Breast epithelium (tissue), 4 donors: ENCODE results near the gene CTSO. TPM values are rescaled to one million over a fixed set of nuclear protein-coding genes. Genes with fewer than 3 reads are reported as not detected.

Experiments used
- DNase-seq, 2 donors: peaks; one replicate each; pipeline ENCODE4 v3.0.0-alpha.2; 2019; ENCODE audit warnings: low spot score in 2 of 2
- H3K27ac ChIP-seq, 2 donors: fragments of 200-600 bp; sonication (generic) in 1 of 2; one replicate each; pipeline ENCODE4 v1.5.1; 2016 to 2019; ENCODE audit warnings: mild to moderate bottlenecking in 1 of 2
- H3K27me3 ChIP-seq, 2 donors: fragments of 200-600 bp; sonication (generic) in 1 of 2; one replicate each; pipeline versions ENCODE4 v1.5.1 to v1.6.0; 2017 to 2019; ENCODE audit warnings: control low read depth in 1 of 2, mild to moderate bottlenecking in 1 of 2
- H3K36me3 ChIP-seq: fragments of 200-600 bp; one replicate; pipeline ENCODE4 v1.5.1; 2019
- H3K4me1 ChIP-seq, 2 donors: fragments of 200-600 bp; sonication (generic); one replicate each; pipeline ENCODE4 v1.5.1; 2016 to 2019; ENCODE audit warnings: control low read depth in 1 of 2
- H3K4me3 ChIP-seq, 3 donors: fragments of 200-600 bp; sonication (generic); 1 replicate in 2 of 3; 2 replicates in 1 of 3; pipeline ENCODE4 v1.5.1; 2016 to 2019; ENCODE audit warnings: mild to moderate bottlenecking in 3 of 3, moderate library complexity in 2 of 3
- H3K9me3 ChIP-seq, 2 donors: fragments of 200-600 bp; sonication (generic) in 1 of 2; one replicate each; pipeline ENCODE4 v1.5.1; 2016 to 2019; ENCODE audit warnings: control low read depth in 1 of 2
- POLR2A ChIP-seq: fragments of 450-650 bp; IDR thresholded peaks from one replicate; pipeline ENCODE4 v1.6.1; 2016; ENCODE audit warnings: antibody characterized with exemption, mild to moderate bottlenecking, moderate library complexity
- POLR2AphosphoS5 ChIP-seq, 3 donors: sonication (generic); formaldehyde crosslinking; IDR thresholded peaks; one replicate each; pipeline ENCODE4 v1.6.1; 2017; ENCODE audit warnings: antibody characterized with exemption in 3 of 3
- intact Hi-C: fragments of 100-400 bp; cut with DNase I; formaldehyde crosslinking; loops from one replicate; pipeline ENCODE4 v1.15.1; 2023; ENCODE audit warnings: low total_unique reads
- total RNA-seq, 3 donors: library from RNA; depleted of rRNA; stranded (reverse); fragments of >200 nt; gene quantifications; one replicate each; pipeline ENCODE4 v1.1.0, GENCODE V29; 2016
- TF ChIP-seq, protein P1 (sequence below), 3 donors: fragments of 450-650 bp; IDR thresholded peaks; one replicate each; pipeline ENCODE4 v1.5.1; 2016 to 2017; ENCODE audit warnings: antibody characterized with exemption in 3 of 3, mild to moderate bottlenecking in 3 of 3, moderate library complexity in 3 of 3

CTSO gene
- total RNA-seq, 3 donors from 2014 or later: 19.4 to 37.5 (median 20.0) TPM

DNA sequence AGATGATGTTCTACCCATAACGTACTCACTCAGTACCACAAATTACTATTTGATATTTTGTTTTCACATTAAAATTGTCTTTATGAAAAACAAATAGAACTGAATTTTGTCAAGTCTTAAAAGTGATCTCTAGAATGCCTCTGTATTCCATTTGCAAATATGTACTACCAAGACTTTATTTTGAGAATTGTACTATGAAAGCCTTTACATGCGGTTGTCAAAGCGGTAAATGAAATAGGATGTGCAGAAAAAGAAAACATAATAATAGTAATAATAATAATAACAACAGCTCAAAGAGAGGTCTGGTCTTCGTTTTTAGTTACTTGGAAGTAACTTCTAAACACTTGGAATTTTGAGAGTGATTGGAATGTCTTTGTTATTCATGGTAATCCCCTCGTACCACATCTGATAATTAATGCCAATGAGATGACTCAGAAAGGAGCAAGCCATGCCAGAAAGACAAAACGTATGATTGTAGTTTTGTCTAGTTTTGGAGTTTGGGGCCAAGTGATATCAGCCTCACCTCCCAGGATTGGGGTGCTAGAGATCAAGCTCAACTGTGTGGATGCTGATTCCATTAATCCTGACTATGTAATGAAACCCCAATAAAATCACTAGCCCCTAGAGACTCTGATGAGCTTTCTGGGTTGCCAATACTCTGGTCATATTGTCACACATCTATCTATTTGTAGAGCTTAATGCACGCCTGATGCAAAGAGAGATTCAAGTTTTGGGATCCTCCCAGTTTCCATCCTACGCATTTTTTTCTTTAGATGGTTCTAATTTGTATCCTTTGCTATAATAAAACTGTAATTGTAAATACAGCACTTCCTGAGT, 20.2 kb upstream of the CTSO start:
- peaks cover 0 to 6% of the 10 kb centered on the region in 2 donors for H3K9me3 ChIP-seq
- H3K27ac ChIP-seq: no peak overlapping the region
- no peak overlapping the region for H3K4me3 ChIP-seq
- no peak for DNase-seq
- TF ChIP-seq, protein P1, sequence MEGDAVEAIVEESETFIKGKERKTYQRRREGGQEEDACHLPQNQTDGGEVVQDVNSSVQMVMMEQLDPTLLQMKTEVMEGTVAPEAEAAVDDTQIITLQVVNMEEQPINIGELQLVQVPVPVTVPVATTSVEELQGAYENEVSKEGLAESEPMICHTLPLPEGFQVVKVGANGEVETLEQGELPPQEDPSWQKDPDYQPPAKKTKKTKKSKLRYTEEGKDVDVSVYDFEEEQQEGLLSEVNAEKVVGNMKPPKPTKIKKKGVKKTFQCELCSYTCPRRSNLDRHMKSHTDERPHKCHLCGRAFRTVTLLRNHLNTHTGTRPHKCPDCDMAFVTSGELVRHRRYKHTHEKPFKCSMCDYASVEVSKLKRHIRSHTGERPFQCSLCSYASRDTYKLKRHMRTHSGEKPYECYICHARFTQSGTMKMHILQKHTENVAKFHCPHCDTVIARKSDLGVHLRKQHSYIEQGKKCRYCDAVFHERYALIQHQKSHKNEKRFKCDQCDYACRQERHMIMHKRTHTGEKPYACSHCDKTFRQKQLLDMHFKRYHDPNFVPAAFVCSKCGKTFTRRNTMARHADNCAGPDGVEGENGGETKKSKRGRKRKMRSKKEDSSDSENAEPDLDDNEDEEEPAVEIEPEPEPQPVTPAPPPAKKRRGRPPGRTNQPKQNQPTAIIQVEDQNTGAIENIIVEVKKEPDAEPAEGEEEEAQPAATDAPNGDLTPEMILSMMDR (IDR thresholded peaks at IDR 0.05): no peak
- H3K27me3 ChIP-seq: no peaks in the 10 kb centered on the region
- intact Hi-C loops: loop anchor here (2.0 kb wide), 1 partner anchor 33 kb away; no protein-coding TSS in a partner anchor
- no peaks in the 10 kb centered on the region for H3K36me3 ChIP-seq
- H3K4me1 ChIP-seq: no peaks in the 10 kb centered on the region

DNA sequence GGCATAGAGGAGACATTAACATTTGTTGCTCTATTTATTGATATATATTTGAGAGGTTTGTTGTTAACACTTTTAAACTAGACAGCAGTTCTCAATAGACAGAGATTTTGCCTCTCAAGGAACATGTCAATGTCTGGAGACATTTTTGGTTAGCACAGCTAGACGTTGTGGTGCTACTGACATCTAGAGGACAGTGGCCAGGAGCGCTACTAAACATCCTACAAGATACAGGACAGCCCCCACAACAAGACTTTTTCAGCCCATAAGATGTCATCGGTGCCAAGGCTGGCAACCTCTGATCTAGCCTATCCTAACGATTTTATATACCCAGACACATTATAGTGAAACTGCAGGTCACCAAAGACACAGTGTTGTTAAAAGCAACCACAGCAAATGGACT, 18.4 kb upstream of the CTSO start:
- intact Hi-C loops: no loop called here
- H3K36me3 ChIP-seq: no peaks in the 10 kb centered on the region

DNA sequence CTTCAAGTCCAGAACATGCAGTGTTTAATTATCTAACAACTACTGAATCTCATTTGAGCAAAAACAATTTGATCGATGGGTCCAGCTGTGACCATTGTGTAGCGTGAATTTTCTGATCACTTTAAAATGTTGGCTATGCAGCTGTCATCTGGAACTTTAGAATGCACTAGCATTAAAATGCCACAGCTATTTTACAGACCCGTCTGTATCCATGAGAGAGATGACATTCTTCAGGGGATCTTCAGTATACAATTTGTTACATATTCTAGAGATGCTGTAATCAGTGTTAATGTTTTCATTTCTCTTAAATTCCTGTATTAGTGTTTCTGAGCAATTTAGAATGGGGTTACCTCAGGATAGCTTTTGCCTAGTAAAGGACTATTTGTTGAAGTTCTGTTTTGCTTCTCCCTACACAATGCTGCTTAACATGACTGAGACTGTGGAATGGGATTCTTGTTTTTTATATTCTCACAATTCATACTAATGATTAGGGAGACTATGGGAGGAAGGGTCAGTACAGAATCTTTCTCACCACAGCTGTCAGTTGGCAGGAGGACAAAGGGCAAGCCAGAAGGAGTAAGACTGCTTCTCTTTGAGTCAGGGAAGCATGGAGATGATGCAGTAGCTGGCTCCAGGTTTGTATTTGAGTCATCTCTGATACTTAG, 13.2 kb upstream of the CTSO start:
- no peaks in the 10 kb centered on the region for H3K27me3 ChIP-seq
- no peaks in the 10 kb centered on the region for H3K4me1 ChIP-seq
- H3K27ac ChIP-seq: no peak overlapping the region
- DNase-seq: no peak
- no peaks in the 10 kb centered on the region for H3K36me3 ChIP-seq
- no peaks in the 10 kb centered on the region for H3K9me3 ChIP-seq
- H3K4me3 ChIP-seq: no peak overlapping the region
- TF ChIP-seq POLR2A (no peak), POLR2AphosphoS5 (IDR thresholded peaks at IDR 0.05) (no peak)
- TF ChIP-seq, protein P1 (IDR thresholded peaks at IDR 0.05): no peak
- intact Hi-C loops: no loop called here

More for the DNA sequence above, 18.4 kb upstream of the CTSO start:
- Histone ChIP-seq H3K27me3 (no peaks in the 10 kb centered on the region), H3K4me3 (no peak overlapping the region), H3K4me1 (no peaks in the 10 kb centered on the region), H3K27ac (no peak overlapping the region), H3K9me3 (no peaks in the 10 kb centered on the region)
- no peak for DNase-seq
- TF ChIP-seq, protein P1 (IDR thresholded peaks at IDR 0.05): no peak

DNA sequence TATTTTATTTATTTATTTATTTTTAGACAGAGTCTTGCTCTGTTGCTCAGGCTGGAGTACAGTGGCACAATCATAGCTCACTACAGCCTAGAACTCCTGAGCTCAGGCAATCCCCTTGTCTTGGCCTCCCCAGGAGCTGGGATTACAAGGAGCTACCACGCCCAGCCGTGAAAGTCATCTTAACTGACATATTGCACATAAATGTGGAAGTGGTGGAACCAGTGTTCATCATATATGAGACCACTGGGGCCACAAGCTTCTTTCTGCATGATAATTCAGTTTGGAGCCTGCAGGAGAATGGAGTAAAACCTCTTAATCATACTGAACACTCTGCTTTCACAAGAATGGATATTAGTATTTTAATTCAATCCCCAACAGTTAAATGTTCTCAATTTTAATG, 12.5 kb upstream of the CTSO start:
- Histone ChIP-seq H3K9me3 (no peaks in the 10 kb centered on the region), H3K27ac (no peak overlapping the region), H3K4me1 (no peaks in the 10 kb centered on the region), H3K36me3 (no peaks in the 10 kb centered on the region), H3K4me3 (no peak overlapping the region), H3K27me3 (no peaks in the 10 kb centered on the region)
- no peak for TF ChIP-seq POLR2A
- TF ChIP-seq, protein P1 (IDR thresholded peaks at IDR 0.05): no peak
- no peak for TF ChIP-seq POLR2AphosphoS5 (IDR thresholded peaks at IDR 0.05)
- DNase-seq: no peak
- intact Hi-C loops: no loop called here
